Heart left ventricle (tissue), 16 donors: ENCODE measurements around the gene DSTN. TPM values are rescaled to one million over a fixed set of nuclear protein-coding genes. Genes with fewer than 3 reads are reported as not detected.
A peak's percentile ranks its signal among the peaks of the same experiment; 100 is the strongest.

ENCODE experiments used
- ATAC-seq, 4 donors: fragments of 200-7000 bp; cut with Tn5 transposase; one replicate each; pipeline ENCODE4 v1.9.1; 2020 to 2022; ENCODE audit warnings: moderate library complexity in 4 of 4, mild to moderate bottlenecking in 3 of 4, moderate number of reproducible peaks in 1 of 4
- DNase-seq, 5 donors: peaks; one replicate each; pipeline ENCODE4 v3.0.0-alpha.2; 2020
- H3K27ac ChIP-seq, 12 donors: fragments of 200-600 bp; sonication (generic) in 4 of 12; one replicate each; pipeline versions ENCODE4 v1.5.0 to v1.8.0; 2016 to 2022; ENCODE audit warnings: mild to moderate bottlenecking in 2 of 12
- H3K27me3 ChIP-seq, 9 donors: fragments of 200-600 bp; sonication (generic) in 2 of 9; one replicate each; pipeline versions ENCODE4 v1.5.1 to v1.8.0; 2016 to 2022; ENCODE audit warnings: mild to moderate bottlenecking in 3 of 9
- H3K36me3 ChIP-seq, 9 donors: fragments of 200-600 bp; sonication (generic) in 2 of 9; one replicate each; pipeline versions ENCODE4 v1.5.0 to v1.8.0; 2018 to 2022; ENCODE audit warnings: mild to moderate bottlenecking in 2 of 9
- H3K4me1 ChIP-seq, 12 donors: fragments of 200-600 bp; sonication (generic) in 4 of 12; one replicate each; pipeline versions ENCODE4 v1.5.0 to v1.8.0; 2016 to 2022; ENCODE audit warnings: mild to moderate bottlenecking in 3 of 12
- H3K4me3 ChIP-seq, 12 donors: fragments of 200-600 bp; sonication (generic) in 4 of 12; one replicate each; pipeline versions ENCODE4 v1.5.0 to v1.8.0; 2017 to 2022; ENCODE audit warnings: mild to moderate bottlenecking in 9 of 12, moderate library complexity in 4 of 12
- H3K9me3 ChIP-seq, 12 donors: fragments of 200-600 bp; sonication (generic) in 4 of 12; one replicate each; pipeline versions ENCODE4 v1.5.0 to v1.8.0; 2016 to 2022; ENCODE audit warnings: mild to moderate bottlenecking in 1 of 12
- POLR2A ChIP-seq, 2 donors: fragments of 450-650 bp; IDR thresholded peaks; one replicate each; pipeline ENCODE4 v1.6.1; 2017; ENCODE audit warnings: antibody characterized with exemption in 2 of 2, mild to moderate bottlenecking in 2 of 2, moderate library complexity in 2 of 2
- WGBS, 4 donors: extraction: QIAGEN DNeasy Blood & Tissue Kit in 2 of 4; methylation state at CpG; one replicate each; pipeline versions ENCODE4 v1.1.5 to v1.1.7; 2013 to 2018; 5-methylcytosine and 5-hydroxymethylcytosine counted together
- intact Hi-C, 10 donors: fragments of 100-400 bp; cut with DNase I; formaldehyde crosslinking; loops; one replicate each; pipeline versions ENCODE4 v1.11.1 to v1.14.2; 2022
- polyA plus RNA-seq, 2 donors: library from polyadenylated mRNA; stranded (reverse); fragments of 200-250 nt; gene quantifications; one replicate each; pipeline ENCODE4 v1.2.3, GENCODE V29; 2013
- total RNA-seq, 9 donors: library from RNA; depleted of rRNA in 2 of 9; stranded (reverse); fragments of >200 nt in 2 of 9; fragmentation: NEBNext Ultra II Directional in 3 of 9; extraction: Animal tissue kit (Norgen Biotek cat#: 25700) in 3 of 9; gene quantifications; one replicate each; pipeline versions ENCODE4 v1.1.0 to v1.2.4, GENCODE V29; 2016 to 2023
- TF ChIP-seq, protein P1 (sequence below), 12 donors: fragments of 200-600 bp; sonication (generic) in 4 of 12; IDR thresholded peaks; one replicate each; pipeline versions ENCODE4 v1.5.0 to v1.8.0; 2018 to 2022; ENCODE audit warnings: antibody characterized with exemption in 12 of 12, mild to moderate bottlenecking in 5 of 12
- donor health status: ischemic (EF 13 %, LVEDD 7.1; RV severe dilation, severe dysfunction).
- donor health status: healthy with polysubstance abuse.
- donor health status: DM: no; HTN: yes; CAD: no.
- donor health status: DM: no; HTN: no; CAD: no.
- donor health status: ischemic (EF 25% LVEDD 6.9; RV normal size, moderate dysfunction).
- donor health status: ischemic (EF 25% LVEDD 5.7; RV mildly dilated, moderate dysfunction).
- donor health status: healthy.
- donor health status: DM: yes; HTN: yes; CAD: no.
- donor health status: ischemic (EF 35%, LVEDD 5.7; RV mildly dilated, moderate dysfunction).
- donor health status: nonischemic (EF 11% LVEDD 7.7; RV severe dilation, severe dysfunction).
- donor health status: DM: yes; HTN: yes; CAD: no.
- donor health status: PGD.
- donor health status: ischemic (EF 29% LVEDD 5.4; RV normal size, mild dysfunction).
- donor health status: nonischemic (EF 23%, LVEDD 6.1; RV moderate dilation, normal function).

DSTN gene
- total and polyA plus RNA-seq, 11 donors: 447 to 738 (median 546) TPM

DNA sequence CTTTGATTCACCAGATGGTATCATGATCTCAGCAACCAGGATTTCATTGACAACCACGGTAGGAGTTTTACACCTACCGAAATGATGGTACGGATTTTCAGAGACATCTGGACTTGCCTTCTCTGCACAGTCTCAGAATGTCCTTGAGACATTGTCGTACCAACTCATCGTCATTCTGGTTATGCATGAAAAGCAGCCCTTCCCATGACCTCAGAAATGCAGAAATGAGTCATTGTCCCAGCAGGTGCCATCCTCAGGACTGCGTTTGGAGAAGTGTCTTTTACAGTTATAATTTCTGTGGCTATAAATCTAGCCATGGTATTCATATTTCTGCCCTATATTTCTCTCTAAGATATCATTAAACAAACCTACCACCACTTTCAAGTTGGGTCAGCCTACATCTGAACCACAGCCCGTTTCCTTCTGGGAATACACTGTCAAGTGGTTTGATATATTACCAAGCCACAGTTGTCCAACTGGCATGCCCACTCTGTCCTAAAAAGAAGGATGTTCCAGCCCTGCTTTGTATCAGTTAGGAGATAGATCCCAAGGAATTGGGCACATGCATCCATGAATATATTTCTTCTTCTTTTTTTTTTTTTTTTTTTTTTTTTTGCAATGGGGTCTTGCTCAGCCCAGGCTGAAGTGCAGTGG, 31.2 kb upstream of the DSTN start:
- peak overlapping the region in 1 of 12 donors; percentile 8 for H3K27ac ChIP-seq
- H3K27me3 ChIP-seq: no peaks in the 10 kb centered on the region
- TF ChIP-seq, protein P1, sequence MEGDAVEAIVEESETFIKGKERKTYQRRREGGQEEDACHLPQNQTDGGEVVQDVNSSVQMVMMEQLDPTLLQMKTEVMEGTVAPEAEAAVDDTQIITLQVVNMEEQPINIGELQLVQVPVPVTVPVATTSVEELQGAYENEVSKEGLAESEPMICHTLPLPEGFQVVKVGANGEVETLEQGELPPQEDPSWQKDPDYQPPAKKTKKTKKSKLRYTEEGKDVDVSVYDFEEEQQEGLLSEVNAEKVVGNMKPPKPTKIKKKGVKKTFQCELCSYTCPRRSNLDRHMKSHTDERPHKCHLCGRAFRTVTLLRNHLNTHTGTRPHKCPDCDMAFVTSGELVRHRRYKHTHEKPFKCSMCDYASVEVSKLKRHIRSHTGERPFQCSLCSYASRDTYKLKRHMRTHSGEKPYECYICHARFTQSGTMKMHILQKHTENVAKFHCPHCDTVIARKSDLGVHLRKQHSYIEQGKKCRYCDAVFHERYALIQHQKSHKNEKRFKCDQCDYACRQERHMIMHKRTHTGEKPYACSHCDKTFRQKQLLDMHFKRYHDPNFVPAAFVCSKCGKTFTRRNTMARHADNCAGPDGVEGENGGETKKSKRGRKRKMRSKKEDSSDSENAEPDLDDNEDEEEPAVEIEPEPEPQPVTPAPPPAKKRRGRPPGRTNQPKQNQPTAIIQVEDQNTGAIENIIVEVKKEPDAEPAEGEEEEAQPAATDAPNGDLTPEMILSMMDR (IDR thresholded peaks at IDR 0.05): no peak
- no peak for TF ChIP-seq POLR2A (IDR thresholded peaks at IDR 0.05)
- no peak for DNase-seq
- H3K9me3 ChIP-seq: no peaks in the 10 kb centered on the region
- intact Hi-C loops: loop anchor here in 8 of 10 donors (2.0 to 10.0 kb wide), 6 partner anchors 34 to 456 kb away; partner anchors contain the start of gene DSTN (in 2 of the 8)
- 75 to 83% (median 76%) methylated on average over 7 of the region's 7 CpGs for WGBS, 4 donors
- H3K36me3 ChIP-seq: no peaks in the 10 kb centered on the region
- no peak overlapping the region for H3K4me3 ChIP-seq
- ATAC-seq: no peak
- H3K4me1 ChIP-seq: peaks cover 0 to 23% (median 0%) of the 10 kb centered on the region in 12 donors

- no peak for DNase-seq
- H3K27ac ChIP-seq: no peak overlapping the region
- no peaks in the 10 kb centered on the region for H3K9me3 ChIP-seq
- 91 to 95% (median 92%) methylated on average over 3 of the region's 3 CpGs for WGBS, 4 donors
- no peak overlapping the region for H3K4me3 ChIP-seq
- peaks cover 0 to 28% (median 2%) of the 10 kb centered on the region in 12 donors for H3K4me1 ChIP-seq
- TF ChIP-seq, protein P1 (IDR thresholded peaks at IDR 0.05): no peak
- TF ChIP-seq POLR2A (IDR thresholded peaks at IDR 0.05): no peak
- H3K36me3 ChIP-seq: no peaks in the 10 kb centered on the region
- intact Hi-C loops: no loop called here
- H3K27me3 ChIP-seq: no peaks in the 10 kb centered on the region
- no peak for ATAC-seq
Observed at GRCh38 chr20:17541596-17541995, 28.3 kb upstream of the DSTN start.

DNA sequence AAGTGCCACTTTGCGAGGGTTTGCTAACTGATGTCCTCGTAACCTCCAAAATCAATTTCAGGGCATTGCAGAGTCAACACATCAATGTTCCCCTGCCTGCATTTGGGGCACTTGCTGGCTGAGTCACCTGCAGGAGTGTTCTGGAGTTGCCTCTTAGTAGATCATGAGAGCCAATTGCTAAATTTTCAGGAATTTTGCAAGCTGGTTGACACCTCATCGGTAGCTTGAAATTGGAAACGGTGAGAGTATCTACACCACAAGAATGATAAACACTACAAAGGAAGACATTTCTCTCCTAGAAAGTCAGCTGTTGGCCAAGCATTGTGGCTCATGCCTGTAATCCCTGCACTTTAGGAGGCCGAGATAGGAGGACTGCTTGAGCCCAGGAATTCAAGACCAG, 27.9 kb upstream of the DSTN start:
- 87 to 91% (median 88%) methylated on average over 5 of the region's 5 CpGs for WGBS, 4 donors
- intact Hi-C loops: no loop called here
- Histone ChIP-seq H3K36me3 (no peaks in the 10 kb centered on the region), H3K27me3 (no peaks in the 10 kb centered on the region), H3K4me3 (no peak overlapping the region), H3K9me3 (no peaks in the 10 kb centered on the region), H3K27ac (peak overlapping the region in 2 of 12 donors; percentile 50 to 74), H3K4me1 (peaks cover 0 to 24% (median 2%) of the 10 kb centered on the region in 12 donors)
- no peak for ATAC-seq
- DNase-seq: no peak
- TF ChIP-seq, protein P1 (IDR thresholded peaks at IDR 0.05): no peak
- no peak for TF ChIP-seq POLR2A (IDR thresholded peaks at IDR 0.05)

DNA sequence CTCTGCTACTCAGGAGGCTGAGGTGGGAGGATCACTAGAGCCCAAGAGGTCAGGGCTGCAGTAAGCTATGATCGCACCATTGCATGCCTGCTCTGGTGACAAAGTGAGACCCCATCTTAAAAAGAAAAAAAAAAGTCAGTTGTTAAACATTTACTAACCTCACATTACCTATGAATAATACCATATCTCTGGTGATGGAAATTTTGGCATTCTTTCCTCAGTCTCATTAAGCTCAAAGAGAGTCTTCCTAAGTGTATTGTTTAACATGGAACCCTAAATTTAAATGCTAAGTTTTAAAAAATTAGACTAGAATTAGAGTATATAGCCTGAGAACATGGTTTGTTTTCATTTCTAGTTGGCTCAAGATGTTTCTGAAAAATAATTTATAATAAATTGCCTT, 27.4 kb upstream of the DSTN start:
- DNase-seq: no peak
- ATAC-seq: no peak
- Histone ChIP-seq H3K9me3 (no peaks in the 10 kb centered on the region), H3K4me3 (no peak overlapping the region), H3K36me3 (no peaks in the 10 kb centered on the region), H3K27me3 (no peaks in the 10 kb centered on the region), H3K4me1 (peaks cover 0 to 19% (median 2%) of the 10 kb centered on the region in 12 donors), H3K27ac (peak overlapping the region in 9 of 12 donors; percentile 1 to 74 (median 52))
- TF ChIP-seq POLR2A (IDR thresholded peaks at IDR 0.05): no peak
- TF ChIP-seq, protein P1 (IDR thresholded peaks at IDR 0.05): no peak
- WGBS, 4 donors: 88 to 100% (median 93%) methylated on average over 1 of the region's 1 CpG
- intact Hi-C loops: no loop called here
